OCI-LY7 (cell line): ENCODE results near the gene NCEH1.

Experiments used
- CTCF ChIP-seq: fragments of 200-600 bp; sonication (generic); conservative IDR thresholded peaks from 2 replicates; pipeline ENCODE4 v1.5.1; 2014; ENCODE audit warnings: mild to moderate bottlenecking, antibody characterized with exemption, low read length, moderate library complexity, mixed read lengths
- EZH2phosphoT487 ChIP-seq: fragments of 200-600 bp; sonication (generic); IDR thresholded peaks from 2 replicates; pipeline ENCODE4 v1.6.1; 2018; ENCODE audit warnings: low read depth, borderline replicate concordance, mild to moderate bottlenecking, mixed run types, antibody characterized with exemption, low read length, moderate library complexity, mixed read lengths

- no peak for TF ChIP-seq EZH2phosphoT487
- TF ChIP-seq CTCF = no peak
These were observed 55.5 kb downstream of the NCEH1 start for GRCh38 chr3:172655388-172655787.
